ENCODE measurements around the gene FERMT3.

FERMT3 gene

DNA sequence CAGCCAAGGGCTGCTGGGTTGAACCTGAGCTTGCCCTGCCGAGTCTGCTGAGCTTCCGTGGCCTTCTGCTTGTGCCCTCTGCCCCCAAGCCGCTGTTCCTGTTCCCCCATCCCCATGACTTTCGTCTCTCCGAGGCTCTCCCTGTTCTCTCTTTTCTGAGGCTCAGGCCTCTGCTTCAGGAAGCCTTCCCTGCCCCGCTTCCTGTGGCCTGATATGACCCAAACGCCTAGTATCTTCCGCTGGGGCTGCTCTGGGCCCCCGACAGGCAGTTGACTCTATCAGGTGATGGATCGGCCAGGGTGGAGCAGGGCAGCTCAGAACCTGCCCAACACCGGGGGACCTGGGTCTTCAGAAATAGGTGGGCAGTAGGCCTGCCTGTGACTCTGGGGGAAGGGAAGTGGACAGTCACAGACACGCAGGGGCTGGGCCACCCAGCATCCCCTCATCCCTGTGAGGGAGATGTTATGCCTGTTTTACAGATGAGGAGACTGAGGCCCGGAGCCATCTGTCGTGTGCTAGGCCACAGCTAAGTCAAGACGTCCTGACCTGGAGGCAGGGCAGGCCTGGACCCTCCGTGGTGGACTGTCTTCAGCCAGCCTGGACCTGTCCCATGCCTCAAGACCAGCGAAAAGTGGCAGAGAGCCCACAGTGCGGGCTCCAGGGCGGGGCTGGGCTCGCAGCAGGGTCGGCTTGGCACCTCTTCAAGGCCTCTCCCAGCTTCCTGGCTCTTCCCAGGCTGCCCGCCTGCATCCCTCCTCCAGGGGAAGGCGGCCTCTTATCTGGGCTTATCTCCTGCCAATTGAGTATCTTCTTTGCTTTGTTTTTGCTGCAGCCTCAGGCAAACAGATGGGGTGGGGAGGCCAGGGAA, 61.7 kb downstream of the FERMT3 start:
- TF ChIP-seq, protein P1, sequence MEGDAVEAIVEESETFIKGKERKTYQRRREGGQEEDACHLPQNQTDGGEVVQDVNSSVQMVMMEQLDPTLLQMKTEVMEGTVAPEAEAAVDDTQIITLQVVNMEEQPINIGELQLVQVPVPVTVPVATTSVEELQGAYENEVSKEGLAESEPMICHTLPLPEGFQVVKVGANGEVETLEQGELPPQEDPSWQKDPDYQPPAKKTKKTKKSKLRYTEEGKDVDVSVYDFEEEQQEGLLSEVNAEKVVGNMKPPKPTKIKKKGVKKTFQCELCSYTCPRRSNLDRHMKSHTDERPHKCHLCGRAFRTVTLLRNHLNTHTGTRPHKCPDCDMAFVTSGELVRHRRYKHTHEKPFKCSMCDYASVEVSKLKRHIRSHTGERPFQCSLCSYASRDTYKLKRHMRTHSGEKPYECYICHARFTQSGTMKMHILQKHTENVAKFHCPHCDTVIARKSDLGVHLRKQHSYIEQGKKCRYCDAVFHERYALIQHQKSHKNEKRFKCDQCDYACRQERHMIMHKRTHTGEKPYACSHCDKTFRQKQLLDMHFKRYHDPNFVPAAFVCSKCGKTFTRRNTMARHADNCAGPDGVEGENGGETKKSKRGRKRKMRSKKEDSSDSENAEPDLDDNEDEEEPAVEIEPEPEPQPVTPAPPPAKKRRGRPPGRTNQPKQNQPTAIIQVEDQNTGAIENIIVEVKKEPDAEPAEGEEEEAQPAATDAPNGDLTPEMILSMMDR (IDR thresholded peaks at IDR 0.05; ENCODE audit: low read depth, low read length): no peak
- DNase-seq (ENCODE audit: extremely low read depth, low read depth): no peak

DNA sequence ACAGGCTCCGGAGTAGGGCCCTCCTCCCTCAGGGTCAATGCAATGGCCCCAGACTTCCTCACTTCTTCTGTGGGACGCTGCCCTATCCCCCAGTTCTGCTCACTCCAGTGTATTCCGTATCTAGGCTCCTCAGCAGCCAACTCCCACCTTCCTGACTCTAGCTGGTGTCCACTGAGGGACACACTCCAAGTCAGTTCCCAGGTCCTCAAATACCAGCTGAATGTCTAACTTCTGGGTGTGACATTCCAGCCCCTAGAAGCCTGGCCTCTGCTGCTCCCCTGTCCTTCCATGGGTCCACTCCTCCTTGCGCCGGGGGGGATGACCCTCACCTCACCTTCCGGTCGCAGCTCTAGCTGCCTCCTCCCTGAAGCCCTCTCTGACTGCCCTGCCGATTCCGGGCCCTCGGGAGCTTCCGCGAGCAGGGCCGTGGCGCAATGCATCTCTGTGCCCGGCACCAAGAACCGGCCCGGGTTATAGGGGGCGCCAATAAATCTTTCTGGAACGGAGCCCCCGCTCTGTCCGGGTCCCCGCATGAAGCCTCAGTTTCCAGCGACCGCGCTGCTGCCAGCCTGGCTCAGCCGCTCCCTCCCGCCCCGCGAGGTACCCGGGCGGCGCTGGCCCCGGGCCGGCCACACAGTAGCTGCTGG, 62.5 kb downstream of the FERMT3 start:
- TF ChIP-seq, protein P1 (IDR thresholded peaks at IDR 0.05; ENCODE audit: low read depth, low read length): no peak

DNA sequence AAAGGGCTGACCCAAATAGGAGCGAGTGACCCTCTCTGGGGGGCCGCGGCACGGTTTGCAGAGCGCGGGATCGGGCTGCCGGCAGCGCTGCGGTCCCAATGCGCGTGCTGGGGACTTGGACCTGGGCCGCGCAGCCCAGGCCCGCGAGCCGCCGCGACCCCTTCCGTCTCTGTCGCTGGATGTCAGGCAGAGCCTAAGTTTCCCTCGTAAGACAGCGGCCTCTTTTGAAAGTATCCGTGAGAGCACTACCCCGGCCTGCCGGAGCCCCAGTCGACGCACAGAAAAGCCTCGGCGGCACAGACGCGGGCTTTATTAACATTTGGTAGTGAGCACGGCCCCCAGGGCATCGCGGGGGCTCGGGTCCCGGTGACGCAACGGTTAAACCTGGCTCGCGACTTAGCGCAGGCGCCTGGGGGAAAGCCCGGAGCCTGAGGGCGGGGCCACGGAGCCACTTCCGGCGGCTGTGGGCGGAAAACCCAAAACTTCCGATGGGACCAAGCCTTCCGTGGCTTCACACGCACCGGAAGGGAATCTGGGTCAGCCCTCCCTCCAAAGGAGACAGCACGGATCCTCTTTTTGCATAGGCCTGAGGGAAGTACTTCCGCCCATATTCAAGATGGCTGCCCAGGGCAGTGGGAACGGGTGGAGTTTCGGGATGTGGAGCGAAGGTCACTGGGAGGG, 63.2 kb downstream of the FERMT3 start:
- TF ChIP-seq, protein P1 (IDR thresholded peaks at IDR 0.05; ENCODE audit: low read depth, low read length): no peak; the same call in 1 of the 2 replicates

More for the DNA sequence above, 62.5 kb downstream of the FERMT3 start:
- no peak for DNase-seq (ENCODE audit: extremely low read depth, low read depth)

More for the DNA sequence above, 63.2 kb downstream of the FERMT3 start:
- DNase-seq (ENCODE audit: extremely low read depth, low read depth): peak; percentile 100
